H9 (cell line): ENCODE results near the gene PLOD1. TPM values are rescaled to one million over a fixed set of nuclear protein-coding genes. Genes with fewer than 3 reads are reported as not detected.

Experiments used
- DNase-seq: peaks from one replicate; pipeline ENCODE4 v3.0.0-alpha.2; 2017
- H2AFZ ChIP-seq: one replicate; pipeline ENCODE4 v1.6.1; 2013; ENCODE audit warnings: mild to moderate bottlenecking, low read length, control low read depth, moderate library complexity
- H2AK5ac ChIP-seq: 2 replicates; pipeline ENCODE4 v1.6.1; 2013; ENCODE audit warnings: low read length, control low read depth, mixed read lengths; ENCODE audit not compliant: insufficient read length
- H2BK120ac ChIP-seq: one replicate; pipeline ENCODE4 v1.6.1; 2013; ENCODE audit warnings: low read depth, mild to moderate bottlenecking, low read length, control low read depth, inconsistent platforms; ENCODE audit not compliant: poor library complexity, severe bottlenecking
- H2BK12ac ChIP-seq: 2 replicates; pipeline ENCODE4 v1.6.1; 2013; ENCODE audit warnings: low read length, control low read depth, mixed read lengths, low read depth; ENCODE audit not compliant: insufficient read length
- H2BK15ac ChIP-seq: 2 replicates; pipeline ENCODE4 v1.6.1; 2013; ENCODE audit warnings: low read depth, low read length, control low read depth
- H2BK20ac ChIP-seq: one replicate; pipeline ENCODE4 v1.6.1; 2013; ENCODE audit warnings: low read depth, mild to moderate bottlenecking, low read length, control low read depth, inconsistent platforms; ENCODE audit not compliant: poor library complexity, severe bottlenecking
- H2BK5ac ChIP-seq: 2 replicates; pipeline ENCODE4 v1.6.1; 2013; ENCODE audit warnings: low read length, control low read depth, mixed read lengths; ENCODE audit not compliant: insufficient read length
- H3K14ac ChIP-seq: 2 replicates; pipeline ENCODE4 v1.6.1; 2013; ENCODE audit warnings: low read length, control low read depth; ENCODE audit not compliant: insufficient read depth
- H3K18ac ChIP-seq: 2 replicates; pipeline ENCODE4 v1.6.1; 2013; ENCODE audit warnings: low read depth, mild to moderate bottlenecking, mixed read lengths, low read length, control low read depth; ENCODE audit not compliant: insufficient read length
- H3K23ac ChIP-seq: 2 replicates; pipeline ENCODE4 v1.6.1; 2013; ENCODE audit warnings: low read length, control low read depth, mixed read lengths, low read depth; ENCODE audit not compliant: insufficient read length
- H3K23me2 ChIP-seq: 2 replicates; pipeline ENCODE4 v1.6.1; 2013; ENCODE audit warnings: low read depth, mild to moderate bottlenecking, mixed read lengths, low read length, control low read depth; ENCODE audit not compliant: insufficient read length, poor library complexity, severe bottlenecking
- H3K27ac ChIP-seq: 2 replicates; pipeline ENCODE4 v1.5.1; 2013; ENCODE audit warnings: low read length, control low read depth, mixed read lengths, low read depth; ENCODE audit not compliant: insufficient read length
- H3K27me3 ChIP-seq: 2 replicates; pipeline ENCODE4 v1.6.1; 2013; ENCODE audit warnings: low read length, control low read depth, inconsistent platforms; ENCODE audit not compliant: insufficient read depth
- H3K4ac ChIP-seq: 2 replicates; pipeline ENCODE4 v1.6.1; 2013; ENCODE audit warnings: low read depth, mild to moderate bottlenecking, control low read depth, inconsistent platforms, low read length, moderate library complexity
- H3K4me1 ChIP-seq: 2 replicates; pipeline ENCODE4 v1.6.1; 2013; ENCODE audit warnings: low read length, control low read depth, inconsistent platforms; ENCODE audit not compliant: insufficient read depth
- H3K4me2 ChIP-seq: 2 replicates; pipeline ENCODE4 v1.6.1; 2013; ENCODE audit warnings: low read length, control low read depth, mixed read lengths; ENCODE audit not compliant: insufficient read length, insufficient read depth
- H3K56ac ChIP-seq: 2 replicates; pipeline ENCODE4 v1.6.1; 2013; ENCODE audit warnings: low read depth, mild to moderate bottlenecking, mixed read lengths, low read length, control low read depth; ENCODE audit not compliant: insufficient read length
- H3K79me1 ChIP-seq: 2 replicates; pipeline ENCODE4 v1.6.1; 2013; ENCODE audit warnings: low read depth, mild to moderate bottlenecking, moderate library complexity, low read length, control low read depth, inconsistent platforms; ENCODE audit not compliant: insufficient read depth, poor library complexity, severe bottlenecking
- H3K79me2 ChIP-seq: 2 replicates; pipeline ENCODE4 v1.6.1; 2013; ENCODE audit warnings: low read length, control low read depth, inconsistent platforms; ENCODE audit not compliant: insufficient read depth
- H3K9ac ChIP-seq: 2 replicates; pipeline ENCODE4 v1.6.1; 2013; ENCODE audit warnings: low read length, control low read depth, mixed read lengths; ENCODE audit not compliant: insufficient read length; ENCODE audit errors: extremely low read depth
- H3K9me3 ChIP-seq: one replicate; pipeline ENCODE4 v1.6.1; 2013; ENCODE audit warnings: low read depth, low read length, inconsistent platforms; ENCODE audit not compliant: control insufficient read depth
- H3T11ph ChIP-seq: one replicate; pipeline ENCODE4 v1.6.1; 2013; ENCODE audit warnings: mild to moderate bottlenecking, low read length, control low read depth, inconsistent platforms
- H4K20me1 ChIP-seq: one replicate; pipeline ENCODE4 v1.6.1; 2013; ENCODE audit not compliant: control insufficient read depth, insufficient read length, insufficient read depth
- H4K5ac ChIP-seq: 2 replicates; pipeline ENCODE4 v1.6.1; 2013; ENCODE audit warnings: low read depth, mild to moderate bottlenecking, mixed read lengths, low read length, control low read depth; ENCODE audit not compliant: insufficient read length
- H4K8ac ChIP-seq: replicated peaks from 2 replicates; pipeline ENCODE4 v1.6.1; 2013; ENCODE audit warnings: low read length, control low read depth, mixed read lengths, low read depth; ENCODE audit not compliant: insufficient read length
- H4K91ac ChIP-seq: 2 replicates; pipeline ENCODE4 v1.6.1; 2013; ENCODE audit warnings: low read depth, mild to moderate bottlenecking, moderate library complexity, mixed read lengths, low read length, control low read depth; ENCODE audit not compliant: insufficient read length
- H3K27ac Mint-ChIP-seq, 3 experiments: 2 replicates in 2 of 3; 3 replicates in 1 of 3; pipeline ENCODE4 v1.8.0; 2020 to 2021; ENCODE audit warnings: mixed read lengths in 3 of 3, mild to moderate bottlenecking in 1 of 3, moderate library complexity in 1 of 3
- H3K27me3 Mint-ChIP-seq: 2 replicates; pipeline ENCODE4 v1.8.0; 2021; ENCODE audit warnings: low read depth, mild to moderate bottlenecking, moderate library complexity, mixed read lengths
- H3K36me3 Mint-ChIP-seq, 3 experiments: 2 replicates in 2 of 3; 3 replicates in 1 of 3; pipeline ENCODE4 v1.8.0; 2020 to 2021; ENCODE audit warnings: low read depth in 3 of 3, mixed read lengths in 3 of 3; ENCODE audit not compliant: insufficient read depth in 1 of 3
- H3K4me1 Mint-ChIP-seq, 2 experiments: 2 replicates each; pipeline ENCODE4 v1.8.0; 2020; ENCODE audit warnings: mixed read lengths in 2 of 2
- H3K4me3 Mint-ChIP-seq, 2 experiments: 2 replicates in 1 of 2; 3 replicates in 1 of 2; pipeline ENCODE4 v1.8.0; 2020 to 2021; ENCODE audit warnings: mild to moderate bottlenecking in 2 of 2, mixed read lengths in 2 of 2, moderate library complexity in 1 of 2
- H3K9me3 Mint-ChIP-seq, 2 experiments: 2 replicates in 1 of 2; 3 replicates in 1 of 2; pipeline ENCODE4 v1.8.0; 2020; ENCODE audit warnings: mild to moderate bottlenecking in 2 of 2, mixed read lengths in 2 of 2, moderate library complexity in 1 of 2
- CTCF ChIP-seq: fragments of 200-600 bp; sonication (generic); conservative IDR thresholded peaks from 3 replicates; pipeline ENCODE4 v1.8.0; 2021; ENCODE audit warnings: antibody characterized with exemption, mild to moderate bottlenecking
- WGBS: extraction: QIAGEN DNeasy Blood & Tissue Kit; methylation state at CpG from one replicate; pipeline ENCODE4 v1.1.7; 2013; ENCODE audit warnings: missing lambda C conversion rate, low lambda C conversion rate, mixed read lengths; ENCODE audit not compliant: insufficient read length; ENCODE audit errors: extremely low coverage; 5-methylcytosine and 5-hydroxymethylcytosine counted together
- total RNA-seq: library from RNA; stranded (reverse); gene quantifications from 2 replicates; pipeline ENCODE4 v1.2.1, GENCODE V29; 2021

The PLOD1 gene
- total RNA-seq, 1 experiment from 2014 or later: 57.0 TPM

DNA sequence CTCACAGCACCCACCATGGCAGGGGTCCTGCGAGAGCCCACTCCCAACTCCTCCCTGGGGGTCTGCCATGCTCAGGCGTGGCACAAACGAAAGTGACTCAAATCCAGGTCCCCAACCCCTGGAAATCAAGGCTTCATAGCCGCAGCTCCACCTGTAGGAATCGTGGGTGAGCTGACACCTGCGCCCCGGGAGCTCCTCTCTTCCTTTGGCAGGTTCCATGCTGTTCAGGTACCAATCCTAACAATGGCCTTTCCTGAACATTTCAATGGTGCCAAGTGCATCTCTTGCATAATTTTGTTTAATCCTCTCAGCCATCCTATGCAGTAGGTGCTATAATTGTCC is 46.9 kb upstream of the PLOD1 start:
- no peaks in the 10 kb centered on the region for H3K9me3 ChIP-seq
- H3T11ph ChIP-seq: no peak overlapping the region
- no peak overlapping the region for H2BK5ac ChIP-seq
- Mint-ChIP-seq H3K36me3 (no peaks in the 10 kb centered on the region), H3K4me1 (peaks cover 10 to 23% of the 10 kb centered on the region in 2 experiments), H3K27ac (no peak overlapping the region; a peak in 1 of 7 replicates), H3K4me3 (no peak overlapping the region), H3K27me3 (no peaks in the 10 kb centered on the region), H3K9me3 (no peaks in the 10 kb centered on the region)
- H3K27me3 ChIP-seq: no peaks in the 10 kb centered on the region
- no peak overlapping the region for H3K4me2 ChIP-seq
- peak; percentile 24; the same call in 1 of the 3 replicates for TF ChIP-seq CTCF
- no peak overlapping the region for H2BK120ac ChIP-seq
- no CpG with 5 or more reads among the region's 7 CpGs for WGBS
- H2BK12ac ChIP-seq: no peak overlapping the region
- no peak overlapping the region for H3K9ac ChIP-seq
- no peak overlapping the region for H3K18ac ChIP-seq
- H3K23me2 ChIP-seq: no peaks in the 10 kb centered on the region
- no peak overlapping the region for H3K23ac ChIP-seq
- H2AFZ ChIP-seq: no peak overlapping the region
- H2AK5ac ChIP-seq: no peak overlapping the region
- no peak overlapping the region for H4K91ac ChIP-seq
- H3K4me1 ChIP-seq: peaks cover 2% of the 10 kb centered on the region; the same call in 1 of the 2 replicates
- no peak overlapping the region for H3K27ac ChIP-seq
- H4K5ac ChIP-seq: no peak overlapping the region
- H2BK20ac ChIP-seq: no peak overlapping the region
- no peaks in the 10 kb centered on the region for H3K79me1 ChIP-seq
- H3K56ac ChIP-seq: peak overlapping the region; percentile 55
- no peak for DNase-seq
- H4K20me1 ChIP-seq: no peaks in the 10 kb centered on the region
- H3K14ac ChIP-seq: no peak overlapping the region
- no peak overlapping the region for H3K4ac ChIP-seq
- H4K8ac ChIP-seq: no peak overlapping the region
- no peaks in the 10 kb centered on the region for H3K79me2 ChIP-seq
- H2BK15ac ChIP-seq: no peak overlapping the region
